ENCODE data around the gene C11orf98.
"Not testable (repeated sequence)": the region's sequence is repeated elsewhere in the genome, so short reads cannot be mapped to it uniquely, and the experiment has no call there.

C11orf98 gene

GRCh38 chr11:62680825-62681240 lies 15.8 kb upstream of the C11orf98 start:
- FAIRE-seq = peak; percentile 81

- FAIRE-seq = no peak
Observed at GRCh38 chr11:62678770-62679696, 14.0 kb upstream of the C11orf98 start, which contains the start of gene UBXN1. Gene UBXN1, minus strand, starts transcription at chr11:62679073. Its CDS starts 150 bp downstream, at chr11:62678923.

- FAIRE-seq = no peak
Observed at GRCh38 chr11:62678433-62678769, 13.4 kb upstream of the C11orf98 start.

- FAIRE-seq = no peak
Observed at GRCh38 chr11:62677714-62678113, 12.7 kb upstream of the C11orf98 start.

- FAIRE-seq = no peak
Observed at GRCh38 chr11:62677156-62677555, 12.1 kb upstream of the C11orf98 start.

- no peak for FAIRE-seq
Observed at GRCh38 chr11:62676698-62677097, 11.7 kb upstream of the C11orf98 start.

GRCh38 chr11:62675415-62675814 lies 10.4 kb upstream of the C11orf98 start:
- not testable (repeated sequence) for FAIRE-seq

- FAIRE-seq = no peak
Observed at GRCh38 chr11:62673196-62673525, 8.2 kb upstream of the C11orf98 start.

GRCh38 chr11:62671608-62672389 lies 6.8 kb upstream of the C11orf98 start, which contains the start of the genes LBHD1 and UQCC3:
Gene LBHD1, minus strand, starts transcription at chr11:62672267. Its CDS starts 2,236 bp downstream, at chr11:62670031.
Gene UQCC3, plus strand, starts transcription at chr11:62671673. Its CDS starts 73 bp downstream, at chr11:62671746.
- FAIRE-seq = no peak

GRCh38 chr11:62671236-62671607 lies 6.2 kb upstream of the C11orf98 start:
- no peak for FAIRE-seq

GRCh38 chr11:62669420-62670161 lies 4.6 kb upstream of the C11orf98 start:
- no peak for FAIRE-seq

- FAIRE-seq = no peak
Observed at GRCh38 chr11:62667460-62667859, 2.5 kb upstream of the C11orf98 start.

GRCh38 chr11:62666259-62666926 lies 1.4 kb upstream of the C11orf98 start:
- no peak for FAIRE-seq

- no peak for FAIRE-seq
Observed at GRCh38 chr11:62665599-62666258, 719 bp upstream of the C11orf98 start.

- FAIRE-seq = no peak
Observed at GRCh38 chr11:62664405-62665074, 470 bp downstream of the C11orf98 start.

GRCh38 chr11:62656796-62657429 lies 8.1 kb downstream of the C11orf98 start:
- no peak for FAIRE-seq

- FAIRE-seq = no peak
Observed at GRCh38 chr11:62654297-62654696, 10.7 kb downstream of the C11orf98 start.

- FAIRE-seq = no peak
Observed at GRCh38 chr11:62652161-62653006, 12.6 kb downstream of the C11orf98 start.

GRCh38 chr11:62650283-62650682 lies 14.7 kb downstream of the C11orf98 start:
- not testable (repeated sequence) for FAIRE-seq

- FAIRE-seq = no peak
Observed at GRCh38 chr11:62649486-62649885, 15.5 kb downstream of the C11orf98 start.
